Measurements from ENCODE around the gene P4HB.

GRCh38 chr17:81884520-81884919, 24.2 kb upstream of the P4HB start:
- no peak for TF ChIP-seq CTCF (IDR thresholded peaks at IDR 0.05; ENCODE audit: poor library complexity, severe bottlenecking)
- no peak for TF ChIP-seq POLR2AphosphoS5 (IDR thresholded peaks at IDR 0.05)
- TF ChIP-seq EZH2 (IDR thresholded peaks at IDR 0.05; ENCODE audit: borderline replicate concordance, insufficient read depth, low read length, poor library complexity, severe bottlenecking): no peak
- TF ChIP-seq EP300 (conservative IDR thresholded peaks at IDR 0.05; ENCODE audit: poor library complexity, severe bottlenecking): no peak
- no peak for TF ChIP-seq REST (IDR thresholded peaks at IDR 0.05; ENCODE audit: borderline replicate concordance)
- no peak for TF ChIP-seq TAF1 (IDR thresholded peaks at IDR 0.05; ENCODE audit: low read depth)
- TF ChIP-seq MXI1 (conservative IDR thresholded peaks at IDR 0.05; ENCODE audit: poor library complexity, severe bottlenecking): no peak
- no peak for TF ChIP-seq RAD21 (conservative IDR thresholded peaks at IDR 0.05)
